OCI-LY3 (cell line): ENCODE results near the gene NEU2.

Source experiments
- CTCF ChIP-seq: fragments of 200-600, 300-600 bp; sonication (generic); IDR thresholded peaks from 2 replicates; pipeline ENCODE4 v1.5.1; 2014; ENCODE audit warnings: antibody characterized with exemption, low read length, low read depth
- EZH2phosphoT487 ChIP-seq: fragments of 200-600 bp; shearing (Covaris generic); IDR thresholded peaks from 2 replicates; pipeline ENCODE4 v1.6.1; 2018; ENCODE audit warnings: antibody characterized with exemption, mixed run types, low read depth

GRCh38 chr2:233076749-233077148, 44.3 kb downstream of the NEU2 start:
- no peak for TF ChIP-seq CTCF
- no peak for TF ChIP-seq EZH2phosphoT487
